CD4-positive, alpha-beta memory T cell (primary cell): ENCODE measurements around the gene ASIC4. TPM values are rescaled to one million over a fixed set of nuclear protein-coding genes. Genes with fewer than 3 reads are reported as not detected.
A peak's percentile ranks its signal among the peaks of the same experiment; 100 is the strongest.

Source experiments
- CTCF ChIA-PET: fragments of 350-600 bp; sonication (Branson Sonifier 250); formaldehyde crosslinking; loops from one replicate; lab custom pipeline; 2021; ENCODE audit warnings: inconsistent platforms; ENCODE audit not compliant: partially characterized antibody; lab: Charles Lee
- POLR2A ChIA-PET: fragments of 350-600 bp; sonication (Branson Sonifier 250); formaldehyde crosslinking; loops from one replicate; lab custom pipeline; 2021; ENCODE audit not compliant: partially characterized antibody; lab: Charles Lee
- DNase-seq, 5 donors: peaks; one replicate each; pipeline versions ENCODE4 v3.0.0 to v3.0.0-alpha.2; 2020 to 2022; ENCODE audit warnings: mixed read lengths in 1 of 5
- H3K27ac ChIP-seq: one replicate; pipeline ENCODE4 v1.7.0; 2013; ENCODE audit warnings: low read depth, low read length
- H3K27me3 ChIP-seq: 2 replicates; pipeline ENCODE4 v1.7.0; 2013; ENCODE audit warnings: mild to moderate bottlenecking, low read length, moderate library complexity; ENCODE audit not compliant: insufficient read depth
- H3K36me3 ChIP-seq: 2 replicates; pipeline ENCODE4 v1.7.0; 2013; ENCODE audit warnings: mild to moderate bottlenecking, low read length, moderate library complexity; ENCODE audit not compliant: insufficient read depth
- H3K4me1 ChIP-seq: 2 replicates; pipeline ENCODE4 v1.7.0; 2013; ENCODE audit warnings: mild to moderate bottlenecking, low read length, moderate library complexity; ENCODE audit not compliant: insufficient read depth
- H3K4me3 ChIP-seq, 2 donors: one replicate each; pipeline ENCODE4 v1.7.0; 2013; ENCODE audit warnings: low read length in 2 of 2, mild to moderate bottlenecking in 1 of 2
- H3K9me3 ChIP-seq, 2 donors: one replicate each; pipeline ENCODE4 v1.7.0; 2013; ENCODE audit warnings: low read length in 2 of 2, control low read depth in 1 of 2; ENCODE audit not compliant: control insufficient read depth in 1 of 2
- H3K27ac Mint-ChIP-seq, 7 donors: one replicate each; pipeline ENCODE4 v1.8.0; 2020 to 2021; ENCODE audit warnings: mixed read lengths in 7 of 7, mild to moderate bottlenecking in 6 of 7, inconsistent platforms in 3 of 7, moderate library complexity in 3 of 7
- H3K27me3 Mint-ChIP-seq, 2 donors: one replicate each; pipeline ENCODE4 v1.8.0; 2020 to 2021; ENCODE audit warnings: mixed read lengths in 2 of 2
- H3K36me3 Mint-ChIP-seq, 2 donors: one replicate each; pipeline ENCODE4 v1.8.0; 2020 to 2021; ENCODE audit warnings: mixed read lengths in 2 of 2, inconsistent platforms in 1 of 2, mild to moderate bottlenecking in 1 of 2
- H3K4me1 Mint-ChIP-seq, 4 donors: one replicate each; pipeline ENCODE4 v1.8.0; 2020 to 2021; ENCODE audit warnings: mixed read lengths in 4 of 4, mild to moderate bottlenecking in 1 of 4
- H3K4me3 Mint-ChIP-seq, 8 donors: one replicate each; pipeline ENCODE4 v1.8.0; 2020 to 2021; ENCODE audit warnings: mixed read lengths in 8 of 8, mild to moderate bottlenecking in 7 of 8, moderate library complexity in 6 of 8, inconsistent platforms in 3 of 8
- H3K9me3 Mint-ChIP-seq, 8 donors: one replicate each; pipeline ENCODE4 v1.8.0; 2020 to 2021; ENCODE audit warnings: mixed read lengths in 8 of 8, mild to moderate bottlenecking in 5 of 8, inconsistent platforms in 3 of 8, moderate library complexity in 1 of 8
- intact Hi-C: fragments of 100-400 bp; cut with micrococcal nuclease; formaldehyde crosslinking; loops from one replicate; pipeline ENCODE4 v1.15.1; 2023
- polyA plus RNA-seq, 2 donors: library from polyadenylated mRNA; unstranded; fragments of 300-500 nt; fragmentation: Illumina TruSeq; gene quantifications; one replicate each; pipeline ENCODE4 v1.2.3, GENCODE V29; 2021
- total RNA-seq, 2 experiments: library from RNA; stranded (reverse); gene quantifications; one replicate each; pipeline ENCODE4 v1.2.3, GENCODE V29; 2021

ASIC4 gene
- total RNA-seq (under 1 TPM; 0.09 to 0.22 TPM), polyA plus RNA-seq (not detected)

DNA sequence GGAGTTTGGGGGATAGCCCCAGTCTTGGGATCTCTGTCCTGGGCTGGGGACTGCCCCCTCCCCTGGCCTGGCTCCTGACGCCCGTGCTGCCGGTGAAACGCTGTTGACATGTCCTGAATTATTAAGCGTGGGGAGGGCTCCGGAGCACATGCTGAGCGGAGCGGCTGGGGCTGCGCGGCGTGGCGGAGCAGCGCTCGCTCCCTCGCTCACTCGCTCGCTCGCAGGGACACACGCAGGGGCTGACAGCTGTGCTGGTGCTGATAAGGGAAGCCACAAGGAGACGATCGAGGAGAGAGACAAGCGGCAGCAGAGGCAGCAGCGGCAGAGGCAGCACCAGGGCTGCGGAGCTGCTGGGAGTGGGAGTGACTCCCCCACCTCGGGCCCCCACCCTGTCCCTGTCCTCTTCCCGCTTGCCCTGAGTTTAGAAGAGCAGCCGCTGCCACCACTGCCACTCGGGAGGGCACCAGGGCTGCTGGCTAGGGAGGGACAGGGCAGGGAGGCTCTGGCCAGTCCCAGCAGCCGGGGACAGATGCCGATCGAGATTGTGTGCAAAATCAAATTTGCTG, at the start of gene ASIC4:
ASIC4 (plus strand) TSS at position 287 of the 566 bp plus-strand sequence; CDS start at position 530, 243 bp downstream.
- no peaks in the 10 kb centered on the region for H3K36me3 ChIP-seq
- ChIA-PET CTCF (interaction anchor here (0.9 to 1.0 kb wide), 2 partner anchors 14 to 18 kb away, joined by 3 read pairs; a partner anchor contains a TSS), POLR2A (no interaction called here)
- H3K4me1 Mint-ChIP-seq, result peaks cover 10 to 33% (median 20%) of the 10 kb centered on the region in 4 donors
- H3K4me3 ChIP-seq, result no peak within 1 kb of the TSS
- intact Hi-C loops, result no loop called here
- no peaks in the 10 kb centered on the region for H3K9me3 ChIP-seq
- H3K27me3 ChIP-seq, result peaks cover 10% of the 10 kb centered on the region
- peak within 1 kb of the TSS in 1 of 7 donors; percentile 8 for H3K27ac Mint-ChIP-seq
- peaks cover 0 to 1% of the 10 kb centered on the region in 2 donors for H3K36me3 Mint-ChIP-seq
- no peak within 1 kb of the TSS for H3K27ac ChIP-seq
- no peaks in the 10 kb centered on the region for H3K9me3 Mint-ChIP-seq
- peaks cover 24% of the 10 kb centered on the region for H3K4me1 ChIP-seq
- H3K27me3 Mint-ChIP-seq, result peaks cover 69 to 73% of the 10 kb centered on the region in 2 donors
- DNase-seq, result no peak
- H3K4me3 Mint-ChIP-seq, result peak within 1 kb of the TSS in 6 of 8 donors; percentile 15 to 67 (median 26)

DNA sequence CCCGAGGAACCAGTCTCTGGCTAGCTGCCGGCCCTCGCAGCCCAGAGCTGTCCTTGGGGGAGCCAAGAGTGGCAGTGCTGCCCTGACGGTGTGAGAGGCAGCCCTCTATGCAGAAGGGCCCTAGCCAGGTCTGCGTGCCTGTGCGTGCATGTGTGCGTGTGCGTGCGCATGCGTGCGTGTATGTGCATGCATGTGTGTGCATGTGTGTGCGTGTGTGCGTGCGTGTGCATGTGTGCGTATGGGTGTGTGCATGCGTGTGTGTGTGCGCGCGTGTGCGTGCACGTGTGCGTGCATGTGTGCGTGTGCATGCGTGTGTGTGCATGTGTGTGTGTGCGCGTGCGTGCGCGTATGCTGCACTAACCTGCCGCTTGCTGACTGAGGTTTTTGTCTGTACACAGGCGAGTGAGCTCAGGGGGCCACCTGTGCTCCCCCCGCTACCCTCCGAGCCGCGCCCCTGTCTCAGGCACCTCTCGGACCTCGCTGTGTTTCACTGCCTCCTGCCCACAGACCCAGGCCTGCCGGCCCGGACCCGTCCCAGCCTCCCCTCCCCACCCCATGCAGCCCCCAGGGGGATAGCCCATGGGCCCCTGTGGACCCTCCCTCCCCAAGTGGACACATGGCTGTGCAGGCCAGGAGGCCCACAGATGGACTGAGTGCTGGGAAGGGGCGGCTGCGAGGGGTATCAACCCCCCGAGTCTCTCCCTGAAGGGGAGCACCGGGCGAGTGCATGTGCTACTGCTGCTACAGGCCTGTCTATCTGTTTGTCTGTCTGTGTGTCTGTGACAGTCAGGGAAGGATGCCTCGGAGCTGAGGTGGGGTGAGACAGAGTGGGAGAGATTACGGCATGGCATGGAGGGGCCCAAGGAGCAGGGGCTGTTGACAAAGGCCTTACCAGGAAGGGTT, 48.4 kb upstream of the ASIC4 start:
- Histone ChIP-seq H3K36me3 (no peaks in the 10 kb centered on the region), H3K27ac (no peak overlapping the region), H3K27me3 (no peaks in the 10 kb centered on the region), H3K4me3 (no peak overlapping the region), H3K4me1 (no peaks in the 10 kb centered on the region), H3K9me3 (no peaks in the 10 kb centered on the region)
- ChIA-PET POLR2A (no interaction called here), CTCF (no interaction called here)
- Mint-ChIP-seq H3K4me1 (no peaks in the 10 kb centered on the region), H3K27me3 (peaks cover 0 to 2% of the 10 kb centered on the region in 2 donors), H3K36me3 (no peaks in the 10 kb centered on the region), H3K4me3 (no peak overlapping the region), H3K9me3 (no peaks in the 10 kb centered on the region), H3K27ac (no peak overlapping the region)
- intact Hi-C loops, result no loop called here
- DNase-seq, result no peak

- Histone ChIP-seq H3K27me3 (no peaks in the 10 kb centered on the region), H3K27ac (no peak overlapping the region), H3K9me3 (no peaks in the 10 kb centered on the region), H3K4me1 (no peaks in the 10 kb centered on the region), H3K4me3 (no peak overlapping the region), H3K36me3 (no peaks in the 10 kb centered on the region)
- Mint-ChIP-seq H3K4me1 (no peaks in the 10 kb centered on the region), H3K27me3 (peaks cover 0 to 5% of the 10 kb centered on the region in 2 donors), H3K27ac (no peak overlapping the region), H3K36me3 (no peaks in the 10 kb centered on the region), H3K9me3 (no peaks in the 10 kb centered on the region), H3K4me3 (no peak overlapping the region)
- intact Hi-C loops, result no loop called here
- POLR2A ChIA-PET, result no interaction called here
- CTCF ChIA-PET, result interaction anchor here (0.9 to 1.2 kb wide), 2 partner anchors 61 to 93 kb away, joined by 3 read pairs; no protein-coding TSS in a partner anchor
- no peak for DNase-seq
Measured at GRCh38 chr2:219466816-219467735, 47.2 kb upstream of the ASIC4 start.

GRCh38 chr2:219467736-219468075, 46.6 kb upstream of the ASIC4 start:
- ChIA-PET POLR2A (no interaction called here), CTCF (interaction anchor here (0.9 to 1.2 kb wide), 2 partner anchors 61 to 92 kb away, joined by 3 read pairs; no protein-coding TSS in a partner anchor)
- Histone ChIP-seq H3K36me3 (no peaks in the 10 kb centered on the region), H3K4me3 (no peak overlapping the region), H3K4me1 (no peaks in the 10 kb centered on the region), H3K27me3 (no peaks in the 10 kb centered on the region), H3K9me3 (no peaks in the 10 kb centered on the region), H3K27ac (no peak overlapping the region)
- H3K9me3 Mint-ChIP-seq, result no peaks in the 10 kb centered on the region
- H3K4me3 Mint-ChIP-seq, result no peak overlapping the region
- peaks cover 0 to 5% of the 10 kb centered on the region in 2 donors for H3K27me3 Mint-ChIP-seq
- H3K27ac Mint-ChIP-seq, result no peak overlapping the region
- H3K36me3 Mint-ChIP-seq, result no peaks in the 10 kb centered on the region
- intact Hi-C loops, result no loop called here
- H3K4me1 Mint-ChIP-seq, result no peaks in the 10 kb centered on the region
- no peak for DNase-seq

DNA sequence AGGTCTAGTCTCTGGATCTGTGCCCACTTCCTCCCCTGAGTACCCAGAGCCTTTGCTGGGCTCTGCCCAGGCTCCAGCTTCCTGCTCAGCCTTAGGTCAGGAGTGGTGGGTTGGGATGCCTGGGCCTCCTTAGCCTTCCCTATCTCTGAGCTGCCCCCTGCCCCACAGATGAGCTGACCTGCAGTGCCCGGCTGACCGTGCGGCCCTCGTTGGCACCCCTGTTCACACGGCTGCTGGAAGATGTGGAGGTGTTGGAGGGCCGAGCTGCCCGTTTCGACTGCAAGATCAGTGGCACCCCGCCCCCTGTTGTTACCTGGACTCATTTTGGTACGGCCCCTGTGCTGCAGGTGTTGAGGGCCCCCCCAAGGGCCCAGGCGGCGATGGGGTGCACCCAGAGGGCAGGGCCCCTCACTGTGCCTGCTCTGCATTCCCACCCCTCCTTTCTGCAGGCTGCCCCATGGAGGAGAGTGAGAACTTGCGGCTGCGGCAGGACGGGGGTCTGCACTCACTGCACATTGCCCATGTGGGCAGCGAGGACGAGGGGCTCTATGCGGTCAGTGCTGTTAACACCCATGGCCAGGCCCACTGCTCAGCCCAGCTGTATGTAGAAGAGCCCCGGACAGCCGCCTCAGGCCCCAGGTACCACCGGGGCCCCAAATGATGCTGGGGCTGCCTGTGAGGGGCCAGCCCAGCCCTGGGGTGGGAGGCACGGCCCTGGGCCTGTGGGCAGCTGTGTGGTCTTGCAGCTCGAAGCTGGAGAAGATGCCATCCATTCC, 45.7 kb upstream of the ASIC4 start:
- H3K4me1 Mint-ChIP-seq, result no peaks in the 10 kb centered on the region
- intact Hi-C loops, result no loop called here
- Histone ChIP-seq H3K36me3 (no peaks in the 10 kb centered on the region), H3K4me3 (no peak overlapping the region), H3K27me3 (no peaks in the 10 kb centered on the region), H3K27ac (no peak overlapping the region), H3K9me3 (no peaks in the 10 kb centered on the region), H3K4me1 (no peaks in the 10 kb centered on the region)
- H3K36me3 Mint-ChIP-seq, result no peaks in the 10 kb centered on the region
- H3K9me3 Mint-ChIP-seq, result no peaks in the 10 kb centered on the region
- CTCF ChIA-PET, result interaction anchor here (1.2 kb wide), 1 partner anchor 60 kb away, joined by 3 read pairs; no protein-coding TSS in a partner anchor
- peaks cover 0 to 5% of the 10 kb centered on the region in 2 donors for H3K27me3 Mint-ChIP-seq
- no peak overlapping the region for H3K4me3 Mint-ChIP-seq
- POLR2A ChIA-PET, result no interaction called here
- H3K27ac Mint-ChIP-seq, result no peak overlapping the region
- peak in 1 of 5 donors; percentile 16 for DNase-seq

DNA sequence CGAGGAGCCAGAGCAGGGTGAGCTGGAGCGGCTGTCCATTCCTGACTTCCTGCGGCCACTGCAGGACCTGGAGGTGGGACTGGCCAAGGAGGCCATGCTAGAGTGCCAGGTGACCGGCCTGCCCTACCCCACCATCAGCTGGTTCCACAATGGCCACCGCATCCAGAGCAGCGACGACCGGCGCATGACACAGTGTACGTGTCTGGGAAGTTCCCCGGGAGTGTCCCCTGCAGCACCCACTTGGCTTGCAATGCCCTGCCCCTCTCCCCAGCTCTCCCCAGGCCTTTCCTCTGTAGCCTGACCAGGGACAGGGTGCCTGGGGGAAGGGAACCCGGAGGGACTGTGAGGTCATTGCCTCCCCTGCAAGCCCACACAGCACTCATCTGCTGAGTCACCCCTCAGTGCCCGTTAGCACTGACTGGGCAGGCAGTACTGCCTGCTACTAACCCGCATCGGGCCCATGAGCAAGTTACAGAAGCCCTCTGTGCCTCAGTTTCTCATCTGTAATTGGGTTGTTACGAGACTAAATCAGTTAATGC, 45.0 kb upstream of the ASIC4 start:
- no peak overlapping the region for H3K27ac ChIP-seq
- Mint-ChIP-seq H3K9me3 (no peaks in the 10 kb centered on the region), H3K27ac (no peak overlapping the region), H3K4me3 (no peak overlapping the region), H3K4me1 (no peaks in the 10 kb centered on the region), H3K36me3 (no peaks in the 10 kb centered on the region), H3K27me3 (peaks cover 0 to 6% of the 10 kb centered on the region in 2 donors)
- no peaks in the 10 kb centered on the region for H3K36me3 ChIP-seq
- CTCF ChIA-PET, result no interaction called here
- H3K27me3 ChIP-seq, result no peaks in the 10 kb centered on the region
- no peak for DNase-seq
- H3K4me1 ChIP-seq, result no peaks in the 10 kb centered on the region
- POLR2A ChIA-PET, result no interaction called here
- no peak overlapping the region for H3K4me3 ChIP-seq
- no peaks in the 10 kb centered on the region for H3K9me3 ChIP-seq
- intact Hi-C loops, result no loop called here
